Astrocyte (in vitro differentiated cells and primary cell): ENCODE results near the gene FAM83C. TPM values are rescaled to one million over a fixed set of nuclear protein-coding genes. Genes with fewer than 3 reads are reported as not detected.

Experiments used
- DNase-seq: peaks from one replicate; pipeline ENCODE4 v3.0.0-alpha.2; 2010; ENCODE audit warnings: low read depth
- FAIRE-seq: peaks from 2 replicates; lab custom pipeline; 2011; peaks lifted over from hg19 to GRCh38; lab: Jason Lieb, UNC
- H2AFZ ChIP-seq: 2 replicates; pipeline ENCODE4 v1.6.0; 2012; ENCODE audit warnings: low read depth, low read length, inconsistent platforms
- H3K27ac ChIP-seq: 2 replicates; pipeline ENCODE4 v1.5.1; 2011; ENCODE audit warnings: low read depth, low read length, inconsistent platforms
- H3K27me3 ChIP-seq: 2 replicates; pipeline ENCODE4 v1.6.0; 2011; ENCODE audit warnings: low read length, inconsistent platforms; ENCODE audit not compliant: insufficient read depth
- H3K36me3 ChIP-seq: 2 replicates; pipeline ENCODE4 v1.5.1; 2011; ENCODE audit warnings: low read length, inconsistent platforms; ENCODE audit not compliant: insufficient read depth
- H3K4me1 ChIP-seq: 2 replicates; pipeline ENCODE4 v1.5.1; 2011; ENCODE audit warnings: low read length, inconsistent platforms; ENCODE audit not compliant: insufficient read depth
- H3K4me2 ChIP-seq: 2 replicates; pipeline ENCODE4 v1.6.0; 2012; ENCODE audit warnings: low read length, inconsistent platforms
- H3K4me3 ChIP-seq: 2 replicates; pipeline ENCODE4 v1.5.1; 2011; ENCODE audit warnings: low read depth, mild to moderate bottlenecking, low read length, inconsistent platforms; ENCODE audit not compliant: insufficient read depth
- H3K79me2 ChIP-seq: 2 replicates; pipeline ENCODE4 v1.6.0; 2012; ENCODE audit warnings: mild to moderate bottlenecking, low read length, inconsistent platforms; ENCODE audit not compliant: insufficient read depth
- H3K9ac ChIP-seq: 2 replicates; pipeline ENCODE4 v1.6.0; 2012; ENCODE audit warnings: mild to moderate bottlenecking, low read length, inconsistent platforms
- H3K9me3 ChIP-seq: 2 replicates; pipeline ENCODE4 v1.5.1; 2012; ENCODE audit warnings: low read depth, mild to moderate bottlenecking, low read length, inconsistent platforms; ENCODE audit not compliant: insufficient read depth
- H4K20me1 ChIP-seq: 2 replicates; pipeline ENCODE4 v1.6.0; 2012; ENCODE audit warnings: low read length, inconsistent platforms; ENCODE audit not compliant: insufficient read depth
- H3K27ac Mint-ChIP-seq: one replicate; pipeline ENCODE4 v1.8.0; 2021; ENCODE audit warnings: mild to moderate bottlenecking, mixed read lengths; ENCODE audit not compliant: unreplicated experiment
- H3K27me3 Mint-ChIP-seq: one replicate; pipeline ENCODE4 v1.8.0; 2021; ENCODE audit warnings: low read depth, mixed read lengths; ENCODE audit not compliant: unreplicated experiment
- H3K36me3 Mint-ChIP-seq: one replicate; pipeline ENCODE4 v1.8.0; 2021; ENCODE audit warnings: low read depth, mixed read lengths; ENCODE audit not compliant: unreplicated experiment
- H3K4me1 Mint-ChIP-seq: one replicate; pipeline ENCODE4 v1.8.0; 2021; ENCODE audit warnings: low read depth, mixed read lengths; ENCODE audit not compliant: unreplicated experiment
- H3K4me3 Mint-ChIP-seq: one replicate; pipeline ENCODE4 v1.8.0; 2021; ENCODE audit warnings: mild to moderate bottlenecking, moderate library complexity, mixed read lengths; ENCODE audit not compliant: unreplicated experiment
- H3K9me3 Mint-ChIP-seq: one replicate; pipeline ENCODE4 v1.8.0; 2021; ENCODE audit warnings: mild to moderate bottlenecking, mixed read lengths; ENCODE audit not compliant: unreplicated experiment
- EZH2 ChIP-seq: IDR thresholded peaks from 2 replicates; pipeline ENCODE4 v1.6.1; 2012; ENCODE audit warnings: mild to moderate bottlenecking, low read length, inconsistent platforms; ENCODE audit not compliant: insufficient read depth
- total RNA-seq: library from RNA; stranded (reverse); gene quantifications from 2 replicates; pipeline ENCODE4 v1.2.1, GENCODE V29; 2021
- TF ChIP-seq, protein P1 (sequence below): IDR thresholded peaks from 2 replicates; pipeline ENCODE4 v1.5.1; 2011; ENCODE audit warnings: low read depth, mild to moderate bottlenecking, inconsistent platforms, low read length, moderate library complexity; ENCODE audit not compliant: insufficient read depth

Gene FAM83C
- total RNA-seq, 1 donor from 2014 or later = not detected

DNA sequence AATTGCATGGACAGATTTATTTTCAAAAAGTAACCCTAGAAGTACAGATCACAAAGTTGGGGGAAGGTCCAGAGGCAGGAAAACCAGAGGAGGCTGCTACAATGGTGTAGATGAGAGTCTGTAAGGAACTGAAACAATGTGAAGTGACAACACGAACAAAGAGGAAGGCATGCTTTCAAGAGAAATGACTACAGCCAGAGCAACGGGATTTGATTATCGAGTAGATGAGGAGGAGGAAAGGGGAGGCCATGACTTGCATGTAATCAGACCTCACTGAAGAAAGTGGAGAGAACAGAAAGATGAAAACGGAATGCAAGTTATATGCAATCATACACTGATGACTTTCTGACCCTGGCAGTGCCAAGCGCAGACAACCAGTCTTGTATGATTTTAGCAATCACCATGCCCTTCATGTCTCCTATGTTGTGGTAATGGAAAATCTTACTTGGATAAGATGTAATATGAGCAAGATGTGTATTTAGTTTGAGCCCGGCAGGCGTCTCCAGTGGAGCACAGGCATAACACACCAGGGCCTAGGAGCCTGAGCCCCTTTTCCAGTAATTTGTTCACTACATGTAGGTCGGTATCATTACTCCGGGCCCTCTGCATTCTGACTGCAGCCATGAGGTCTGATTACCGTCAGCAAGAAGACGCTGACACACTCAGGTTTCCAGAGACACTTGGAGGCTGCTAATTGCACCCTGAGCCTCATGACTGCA, 34.0 kb upstream of the FAM83C start:
- DNase-seq (no peak), FAIRE-seq (no peak)
- Histone ChIP-seq H3K36me3 (no peaks in the 10 kb centered on the region), H3K4me3 (no peak overlapping the region), H2AFZ (no peak overlapping the region), H3K27ac (no peak overlapping the region), H3K4me2 (no peak overlapping the region), H3K9ac (no peak overlapping the region), H3K79me2 (no peaks in the 10 kb centered on the region), H4K20me1 (no peaks in the 10 kb centered on the region), H3K4me1 (peaks cover 16% of the 10 kb centered on the region), H3K27me3 (no peaks in the 10 kb centered on the region), H3K9me3 (no peaks in the 10 kb centered on the region)
- peaks cover 58% of the 10 kb centered on the region for H3K4me1 Mint-ChIP-seq
- H3K36me3 Mint-ChIP-seq = peaks cover 5% of the 10 kb centered on the region
- TF ChIP-seq EZH2 = no peak
- TF ChIP-seq, protein P1, sequence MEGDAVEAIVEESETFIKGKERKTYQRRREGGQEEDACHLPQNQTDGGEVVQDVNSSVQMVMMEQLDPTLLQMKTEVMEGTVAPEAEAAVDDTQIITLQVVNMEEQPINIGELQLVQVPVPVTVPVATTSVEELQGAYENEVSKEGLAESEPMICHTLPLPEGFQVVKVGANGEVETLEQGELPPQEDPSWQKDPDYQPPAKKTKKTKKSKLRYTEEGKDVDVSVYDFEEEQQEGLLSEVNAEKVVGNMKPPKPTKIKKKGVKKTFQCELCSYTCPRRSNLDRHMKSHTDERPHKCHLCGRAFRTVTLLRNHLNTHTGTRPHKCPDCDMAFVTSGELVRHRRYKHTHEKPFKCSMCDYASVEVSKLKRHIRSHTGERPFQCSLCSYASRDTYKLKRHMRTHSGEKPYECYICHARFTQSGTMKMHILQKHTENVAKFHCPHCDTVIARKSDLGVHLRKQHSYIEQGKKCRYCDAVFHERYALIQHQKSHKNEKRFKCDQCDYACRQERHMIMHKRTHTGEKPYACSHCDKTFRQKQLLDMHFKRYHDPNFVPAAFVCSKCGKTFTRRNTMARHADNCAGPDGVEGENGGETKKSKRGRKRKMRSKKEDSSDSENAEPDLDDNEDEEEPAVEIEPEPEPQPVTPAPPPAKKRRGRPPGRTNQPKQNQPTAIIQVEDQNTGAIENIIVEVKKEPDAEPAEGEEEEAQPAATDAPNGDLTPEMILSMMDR = no peak
- no peak overlapping the region for H3K4me3 Mint-ChIP-seq
- no peak overlapping the region for H3K27ac Mint-ChIP-seq
- no peaks in the 10 kb centered on the region for H3K27me3 Mint-ChIP-seq
- no peaks in the 10 kb centered on the region for H3K9me3 Mint-ChIP-seq

DNA sequence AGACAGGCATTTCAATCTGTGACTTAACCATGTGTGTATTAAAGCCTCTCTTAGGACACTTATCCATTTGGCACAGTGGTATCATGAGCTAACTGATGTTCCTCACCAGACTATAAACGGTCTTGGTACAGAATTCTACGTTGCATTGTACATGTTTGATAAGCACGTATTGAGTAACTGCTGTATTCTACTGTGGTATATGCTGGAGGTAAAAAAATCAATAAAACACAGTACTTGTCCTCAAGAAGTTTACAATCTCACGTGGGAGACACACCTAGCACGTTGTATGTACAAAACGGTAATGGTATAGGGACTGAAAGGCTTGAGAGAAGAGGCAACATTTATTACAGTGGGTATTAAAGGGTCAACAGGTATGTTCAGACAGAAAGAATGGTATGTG, 33.2 kb upstream of the FAM83C start:
- H3K27ac Mint-ChIP-seq = peak overlapping the region; percentile 56
- peaks cover 24% of the 10 kb centered on the region for H3K4me1 ChIP-seq
- H3K27me3 Mint-ChIP-seq = no peaks in the 10 kb centered on the region
- no peaks in the 10 kb centered on the region for H3K9me3 ChIP-seq
- H3K27me3 ChIP-seq = no peaks in the 10 kb centered on the region
- H4K20me1 ChIP-seq = no peaks in the 10 kb centered on the region
- peaks cover 5% of the 10 kb centered on the region for H3K36me3 Mint-ChIP-seq
- DNase-seq = no peak
- H3K9ac ChIP-seq = no peak overlapping the region
- no peak overlapping the region for H3K4me2 ChIP-seq
- peaks cover 56% of the 10 kb centered on the region for H3K4me1 Mint-ChIP-seq
- no peak overlapping the region for H3K4me3 Mint-ChIP-seq
- H3K79me2 ChIP-seq = no peaks in the 10 kb centered on the region
- no peaks in the 10 kb centered on the region for H3K9me3 Mint-ChIP-seq
- FAIRE-seq = no peak
- H3K27ac ChIP-seq = no peak overlapping the region
- no peaks in the 10 kb centered on the region for H3K36me3 ChIP-seq
- no peak for TF ChIP-seq EZH2
- TF ChIP-seq, protein P1 = no peak
- H3K4me3 ChIP-seq = no peak overlapping the region
- H2AFZ ChIP-seq = no peak overlapping the region
